Endothelial cell of umbilical vein (primary cell): ENCODE data around the gene CWC27. TPM values are rescaled to one million over a fixed set of nuclear protein-coding genes. Genes with fewer than 3 reads are reported as not detected.

Source experiments
- BruUV-seq: library from RNA; stranded (reverse); fragments of 400-500 nt; replicated peaks from 2 replicates; lab custom pipeline; 2021; lab: Mats Ljungman, UMichigan
- CTCF ChIA-PET: fragments of 300-600, 350-600 bp; sonication (Branson Sonifier 250); formaldehyde crosslinking; loops from one replicate; lab custom pipeline; 2021; ENCODE audit warnings: antibody characterized with exemption, inconsistent platforms; lab: Charles Lee
- POLR2A ChIA-PET: fragments of 300-600, 350-600 bp; sonication (Branson Sonifier 250); formaldehyde crosslinking; loops from one replicate; lab custom pipeline; 2021; ENCODE audit warnings: antibody characterized with exemption, inconsistent platforms; lab: Charles Lee
- DNase-seq: peaks from one replicate; pipeline ENCODE4 v3.0.0-alpha.2; 2011; ENCODE audit warnings: low read depth, low spot score
- FAIRE-seq: peaks from 2 replicates; lab custom pipeline; 2011; peaks lifted over from hg19 to GRCh38; lab: Jason Lieb, UNC
- H2AFZ ChIP-seq: 2 replicates; pipeline ENCODE4 v1.6.0; 2012; ENCODE audit warnings: low read depth, low read length, control low read depth, inconsistent platforms
- H3K27ac ChIP-seq: 2 replicates; pipeline ENCODE4 v1.5.1; 2011; ENCODE audit warnings: low read depth, mild to moderate bottlenecking, control low read depth, low read length, moderate library complexity; ENCODE audit not compliant: insufficient read depth
- H3K27me3 ChIP-seq, 2 experiments: 2 replicates each; pipeline versions ENCODE4 v1.6.0 to v1.6.1; 2011; ENCODE audit warnings: low read length in 2 of 2, mixed read lengths in 1 of 2; ENCODE audit not compliant: control insufficient read depth in 2 of 2, insufficient read depth in 2 of 2
- H3K36me3 ChIP-seq, 2 experiments: 2 replicates in 1 of 2; 3 replicates in 1 of 2; pipeline ENCODE4 v1.5.1; 2011; ENCODE audit warnings: low read length in 2 of 2, mild to moderate bottlenecking in 1 of 2, moderate library complexity in 1 of 2; ENCODE audit not compliant: control insufficient read depth in 2 of 2, insufficient read depth in 2 of 2; ENCODE audit errors: extremely low read depth in 1 of 2
- H3K4me1 ChIP-seq: 3 replicates; pipeline ENCODE4 v1.5.1; 2011; ENCODE audit warnings: mild to moderate bottlenecking, low read length; ENCODE audit not compliant: control insufficient read depth, insufficient read depth; ENCODE audit errors: extremely low read depth
- H3K4me2 ChIP-seq: 2 replicates; pipeline ENCODE4 v1.6.1; 2011; ENCODE audit warnings: low read length, control low read depth, mixed read lengths; ENCODE audit not compliant: insufficient read depth
- H3K4me3 ChIP-seq, 3 experiments: fragments of 200-600 bp in 1 of 3; sonication (generic), shearing (Covaris generic) in 1 of 3; replicated peaks in 1 of 3; 2 replicates each; pipeline ENCODE4 v1.5.1; 2011 to 2016; ENCODE audit warnings: control low read depth in 3 of 3, low read length in 3 of 3, mild to moderate bottlenecking in 2 of 3, inconsistent platforms in 1 of 3, low read depth in 1 of 3, moderate library complexity in 1 of 3; ENCODE audit not compliant: insufficient read depth in 1 of 3
- H3K79me2 ChIP-seq: 2 replicates; pipeline ENCODE4 v1.6.0; 2012; ENCODE audit warnings: low read length, inconsistent platforms; ENCODE audit not compliant: control insufficient read depth, insufficient read depth
- H3K9ac ChIP-seq: replicated peaks from 2 replicates; pipeline ENCODE3; 2011; ENCODE audit warnings: low read length, control low read depth; ENCODE audit not compliant: insufficient read depth; ENCODE audit errors: extremely low read depth
- H3K9me1 ChIP-seq: replicated peaks from 3 replicates; pipeline ENCODE4 v1.6.0; 2011; ENCODE audit warnings: mild to moderate bottlenecking, low read length; ENCODE audit not compliant: control insufficient read depth, insufficient read depth; ENCODE audit errors: extremely low read depth
- H3K9me3 ChIP-seq: replicated peaks from 2 replicates; pipeline ENCODE4 v1.5.1; 2012; ENCODE audit warnings: low read length, inconsistent platforms; ENCODE audit not compliant: control insufficient read depth, insufficient read depth
- H4K20me1 ChIP-seq: replicated peaks from 2 replicates; pipeline ENCODE3; 2011; ENCODE audit warnings: mild to moderate bottlenecking, low read length; ENCODE audit not compliant: control insufficient read depth, insufficient read depth; ENCODE audit errors: extremely low read depth
- GATA2 ChIP-seq: IDR thresholded peaks from 2 replicates; pipeline ENCODE4 v1.7.0; 2011; ENCODE audit warnings: low read depth, mild to moderate bottlenecking, moderate library complexity, mixed read lengths, low read length; ENCODE audit not compliant: insufficient read length, insufficient read depth
- MAX ChIP-seq: IDR thresholded peaks from 2 replicates; pipeline ENCODE4 v1.6.1; 2011; ENCODE audit not compliant: insufficient read depth, insufficient read length
- MYC ChIP-seq: IDR thresholded peaks from one replicate; pipeline ENCODE4 v1.6.1; 2011; ENCODE audit warnings: mild to moderate bottlenecking, low read depth, low read length
- POLR2A ChIP-seq: IDR thresholded peaks from 2 replicates; pipeline ENCODE4 v1.6.1; 2012; ENCODE audit warnings: low read depth, mild to moderate bottlenecking, control low read depth, low read length
- POLR2AphosphoS5 ChIP-seq: IDR thresholded peaks from 2 replicates; pipeline ENCODE4 v1.6.1; 2012; ENCODE audit warnings: low read depth, mild to moderate bottlenecking, control low read depth, low read length, moderate library complexity; ENCODE audit not compliant: insufficient read depth
- dilution Hi-C: fragments of 300-500 bp; cut with MboI; formaldehyde crosslinking; loops from one replicate; pipeline ENCODE4 v1.15.0; 2019; ENCODE audit warnings: low sequenced_read_pairs; ENCODE audit not compliant: extremely low pct_ligation_motif_present
- intact Hi-C: fragments of 100-400 bp; cut with micrococcal nuclease; formaldehyde crosslinking; loops from one replicate; pipeline ENCODE4 v1.10.0; 2022
- polyA plus RNA-seq, 4 experiments: library from polyadenylated mRNA; depleted of rRNA in 3 of 4; stranded (reverse) in 3 of 4; unstranded in 1 of 4; fragments of >200 nt; gene quantifications; 2 replicates each; pipeline versions ENCODE4 v1.2.1 to v1.2.3, GENCODE V29; 2011 to 2012; ENCODE audit warnings: missing spikeins in 1 of 4
- total RNA-seq: library from RNA; stranded (reverse); gene quantifications from 2 replicates; pipeline ENCODE4 v1.2.3, GENCODE V29; 2021

CWC27 gene
- total and polyA plus RNA-seq, 2 donors (not counting 3 experiments of a cell fraction or from before 2014, with no cell fraction given): 11.9 to 23.8 TPM

GRCh38 chr5:64769855-64770254 lies 1.1 kb downstream of the CWC27 start:
- H3K4me2 ChIP-seq: peak overlapping the region; percentile 92
- DNase-seq (no peak), FAIRE-seq (no peak)
- no peaks in the 10 kb centered on the region for H3K9me3 ChIP-seq
- H3K9me1 ChIP-seq: no peaks in the 10 kb centered on the region
- POLR2A ChIA-PET: no interaction called here
- H3K4me1 ChIP-seq: peaks cover 18% of the 10 kb centered on the region
- CTCF ChIA-PET: interaction anchor here (0.6 kb wide), 1 partner anchor 15 kb away, joined by 3 read pairs; no protein-coding TSS in a partner anchor
- dilution Hi-C loops: no loop called here
- no peak overlapping the region for H3K27ac ChIP-seq
- peaks cover 60% of the 10 kb centered on the region for H3K79me2 ChIP-seq
- intact Hi-C loops: loop anchor here (5.0 kb wide), 1 partner anchor 263 kb away; the partner anchor contains the start of gene RGS7BP
- no peaks in the 10 kb centered on the region for H4K20me1 ChIP-seq
- H3K4me3 ChIP-seq: peak overlapping the region in 2 of 3 experiments; percentile 72 to 97
- BruUV-seq: no TSS peak
- no peak for TF ChIP-seq POLR2AphosphoS5
- no peaks in the 10 kb centered on the region for H3K27me3 ChIP-seq
- H3K9ac ChIP-seq: no peak overlapping the region
- no peak overlapping the region for H2AFZ ChIP-seq
- no peaks in the 10 kb centered on the region for H3K36me3 ChIP-seq

GRCh38 chr5:64771736-64772135 lies 3.0 kb downstream of the CWC27 start:
- Histone ChIP-seq H3K36me3 (no peaks in the 10 kb centered on the region), H3K9me1 (no peaks in the 10 kb centered on the region), H3K27me3 (no peaks in the 10 kb centered on the region), H3K4me3 (no peak overlapping the region), H3K9me3 (no peaks in the 10 kb centered on the region), H3K4me2 (no peak overlapping the region), H4K20me1 (no peaks in the 10 kb centered on the region), H3K27ac (no peak overlapping the region), H3K4me1 (peaks cover 18% of the 10 kb centered on the region), H3K9ac (no peak overlapping the region), H3K79me2 (peaks cover 41% of the 10 kb centered on the region), H2AFZ (no peak overlapping the region)
- ChIA-PET CTCF (no interaction called here), POLR2A (no interaction called here)
- dilution Hi-C loops (no loop called here), intact Hi-C loops (no loop called here)
- BruUV-seq: no TSS peak
- DNase-seq (no peak), FAIRE-seq (no peak)
- TF ChIP-seq POLR2A: no peak
- TF ChIP-seq MAX: no peak
- no peak for TF ChIP-seq GATA2
- TF ChIP-seq MYC: no peak
